ENCODE results near the gene ANKLE1. TPM values are rescaled to one million over a fixed set of nuclear protein-coding genes. Genes with fewer than 3 reads are reported as not detected.

The ANKLE1 gene
- total RNA-seq, 1 experiment from 2014 or later: 9.1 TPM

- no peak for TF ChIP-seq ZNF425 (CRISPR knock-in tag; conservative IDR thresholded peaks at IDR 0.05)
- TF ChIP-seq ZNF416 (CRISPR knock-in tag; IDR thresholded peaks at IDR 0.05): 0 out of 2 replicates have a peak, but pooled peaks have one; percentile 18
- TF ChIP-seq GTF2I (CRISPR knock-in tag; conservative IDR thresholded peaks at IDR 0.05): no peak
- TF ChIP-seq AFF4 (CRISPR knock-in tag; IDR thresholded peaks at IDR 0.05; ENCODE audit: borderline replicate concordance): no peak
- peak; percentile 92; the same call in 1 of the 2 replicates for TF ChIP-seq MXD4 (CRISPR knock-in tag; IDR thresholded peaks at IDR 0.05; ENCODE audit: borderline replicate concordance)
- no peak for TF ChIP-seq RELA (CRISPR knock-in tag; IDR thresholded peaks at IDR 0.05; ENCODE audit: borderline replicate concordance)
- TF ChIP-seq E2F1 (CRISPR knock-in tag; IDR thresholded peaks at IDR 0.05): no peak
- no peak for TF ChIP-seq ATF3 (CRISPR knock-in tag; conservative IDR thresholded peaks at IDR 0.05)
- TF ChIP-seq ZBTB21 (CRISPR knock-in tag; IDR thresholded peaks at IDR 0.05; ENCODE audit: borderline replicate concordance): no peak
- peak; percentile 87 for TF ChIP-seq GABPB1 (CRISPR knock-in tag; IDR thresholded peaks at IDR 0.05)
- peak; percentile 93 for TF ChIP-seq ZSCAN18 (CRISPR knock-in tag; IDR thresholded peaks at IDR 0.05)
- TF ChIP-seq NR2C2 (CRISPR knock-in tag; IDR thresholded peaks at IDR 0.05): no peak
- TF ChIP-seq ZBTB43 (CRISPR knock-in tag; IDR thresholded peaks at IDR 0.05): no peak
- TF ChIP-seq FOXP1 (CRISPR knock-in tag; IDR thresholded peaks at IDR 0.05; ENCODE audit: borderline replicate concordance): no peak
- no peak for TF ChIP-seq NFE2L1 (CRISPR knock-in tag; IDR thresholded peaks at IDR 0.05)
- TF ChIP-seq ZNF138 (CRISPR knock-in tag; conservative IDR thresholded peaks at IDR 0.05): no peak
Observed at GRCh38 chr19:17266975-17267788, 14.5 kb upstream of the ANKLE1 start, which contains the start of gene BABAM1 (continued).

Measured in WTC11 (cell line).